ENCODE data around the gene EPB41. TPM values are rescaled to one million over a fixed set of nuclear protein-coding genes. Genes with fewer than 3 reads are reported as not detected.

Gene EPB41
- total and polyA plus RNA-seq, 2 of the 4 experiments (the other 2 are of a cell fraction): 4.6 to 10.0 TPM

GRCh38 chr1:29050166-29050565, 135.8 kb downstream of the EPB41 start:
- Histone ChIP-seq H4K8ac (ENCODE audit: low read depth in 2 of 2, low read length in 2 of 2) (no peak overlapping the region), H4K20me1 (ENCODE audit: insufficient read depth, low read length) (no peaks in the 10 kb centered on the region), H3K56ac (ENCODE audit: extremely low read depth, insufficient read depth, low read length) (no peak overlapping the region), H3K27ac (ENCODE audit: insufficient read depth, low read length) (no peak overlapping the region), H3K4me2 (ENCODE audit: low read depth, low read length) (no peak overlapping the region), H4K91ac (ENCODE audit: insufficient read depth, low read depth, low read length) (no peak overlapping the region), H3K9me3 (ENCODE audit: control insufficient read depth, insufficient read depth, low read length) (no peaks in the 10 kb centered on the region), H3K27me3 (ENCODE audit: control insufficient read depth, insufficient read depth, low read length) (no peaks in the 10 kb centered on the region), H3K36me3 (ENCODE audit: control insufficient read depth, insufficient read depth, low read length) (no peaks in the 10 kb centered on the region), H4K5ac (ENCODE audit: low read depth, low read length) (no peak overlapping the region), H3K23ac (ENCODE audit: low read depth, low read length) (no peak overlapping the region), H2BK5ac (ENCODE audit: low read depth, low read length, poor library complexity, severe bottlenecking) (no peak overlapping the region), H2BK15ac (ENCODE audit: low read depth, low read length) (no peak overlapping the region), H3K9ac (ENCODE audit: low read depth, low read length) (no peak overlapping the region; the same call in 1 of the 2 replicates), H3K4me3 (ENCODE audit: insufficient read depth, low read depth, low read length) (no peak overlapping the region), H2BK20ac (ENCODE audit: low read depth, low read length) (no peak overlapping the region), H2AK5ac (ENCODE audit: low read depth, low read length) (no peak overlapping the region), H2BK120ac (ENCODE audit: low read depth, low read length) (no peak overlapping the region), H2AK9ac (replicated peaks; ENCODE audit: low read depth, low read length, poor library complexity) (no peak overlapping the region), H3K79me1 (ENCODE audit: low read depth in 1 of 2, low read length in 2 of 2) (no peaks in the 10 kb centered on the region), H3K4ac (ENCODE audit: low read depth, low read length) (no peak overlapping the region), H3K14ac (replicated peaks; ENCODE audit: low read depth, low read length) (no peak overlapping the region), H2AFZ (replicated peaks; ENCODE audit: low read length, poor library complexity) (no peak overlapping the region), H3K4me1 (ENCODE audit: control insufficient read depth, insufficient read depth, low read length) (no peaks in the 10 kb centered on the region; the same call in 1 of the 2 replicates), H3K18ac (ENCODE audit: low read depth, low read length) (no peak overlapping the region), H3K9me1 (ENCODE audit: insufficient read depth, low read length) (no peaks in the 10 kb centered on the region)
- ATAC-seq (ENCODE audit: low read depth) (no peak), DNase-seq (no peak)
- dilution Hi-C loops (cut with HindIII; ENCODE audit: low sequenced_read_pairs, unreplicated experiment) (no loop called here), intact Hi-C loops (cut with micrococcal nuclease) (no loop called here), in situ Hi-C loops (cut with MboI; ENCODE audit: low sequenced_read_pairs) (no loop called here)
- BruUV-seq (replicated peaks): no TSS peak
- POLR2A ChIA-PET (ENCODE audit: unreplicated experiment): no interaction called here
- CTCF ChIA-PET: interaction anchor here (1.0 to 1.2 kb wide), 2 partner anchors 152 to 173 kb away, joined by 3 to 4 read pairs; no protein-coding TSS in a partner anchor
- WGBS, 2 experiments (ENCODE audit: extremely low coverage in 2 of 2, insufficient read length in 1 of 2): no CpG with 5 or more reads among the region's 1 CpG
- TF ChIP-seq MAZ (IDR thresholded peaks at IDR 0.05; ENCODE audit: borderline replicate concordance, low read depth, low read length) (no peak), RCOR1 (IDR thresholded peaks at IDR 0.05; ENCODE audit: insufficient replicate concordance, low read length) (no peak), CHD1 (IDR thresholded peaks at IDR 0.05; ENCODE audit: low read depth, low read length) (no peak), NFE2L2 (IDR thresholded peaks at IDR 0.05; ENCODE audit: low read depth, low read length) (no peak), RAD21 (IDR thresholded peaks at IDR 0.05; ENCODE audit: low read length) (no peak)

Data from IMR-90 (cell line).